G401.6 (cell line): ENCODE measurements around the gene INO80C.

Source experiments
- FAIRE-seq: peaks from 2 replicates; lab custom pipeline; 2012; peaks lifted over from hg19 to GRCh38; lab: Jason Lieb, UNC

Gene INO80C

DNA sequence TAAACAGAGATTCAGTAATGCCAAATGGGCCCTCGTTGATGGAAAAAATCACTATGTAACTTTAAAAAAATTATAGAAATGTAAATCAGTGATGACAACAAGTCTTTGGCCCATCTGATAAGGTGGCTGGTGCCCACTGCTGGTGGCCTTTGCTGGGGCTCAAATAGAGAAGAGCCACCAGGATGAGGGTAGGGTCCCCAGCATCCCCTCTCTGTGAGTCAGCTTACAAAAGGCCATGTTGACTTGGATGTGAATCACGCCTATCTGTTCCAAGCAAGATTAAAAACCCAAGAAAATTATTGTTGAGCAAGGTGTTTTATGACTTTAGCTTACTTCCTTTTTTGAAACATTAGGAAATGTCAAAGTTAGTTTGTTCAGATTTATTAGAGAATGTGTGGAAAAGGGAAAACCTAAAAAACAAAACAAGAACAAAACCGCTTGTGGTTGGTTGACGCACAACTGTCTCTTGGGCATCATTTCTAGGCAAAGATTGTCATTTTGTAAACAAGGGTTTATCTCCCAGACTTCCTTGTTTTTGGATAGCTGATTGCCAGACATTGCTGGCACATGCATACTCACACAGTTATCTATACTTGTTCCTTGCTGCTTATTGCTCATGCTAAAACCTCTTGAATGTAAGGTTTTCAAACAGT lies 66.9 kb downstream of the INO80C start:
- no peak for FAIRE-seq

GRCh38 chr18:35426786-35427185 lies 71.0 kb downstream of the INO80C start:
- no peak for FAIRE-seq

- no peak for FAIRE-seq
These were observed 73.4 kb downstream of the INO80C start for GRCh38 chr18:35424356-35424755.

GRCh38 chr18:35422237-35422636 lies 75.5 kb downstream of the INO80C start:
- FAIRE-seq, result no peak

- no peak for FAIRE-seq
These were observed 79.2 kb downstream of the INO80C start for GRCh38 chr18:35418610-35419009.
